WTC11 (cell line): ENCODE results near the gene GASK1A. TPM values are rescaled to one million over a fixed set of nuclear protein-coding genes. Genes with fewer than 3 reads are reported as not detected.

Source experiments
- ATAC-seq: fragments of 200-7000 bp; cut with Tn5 transposase; 2 replicates; pipeline ENCODE4 v1.10.0; 2021; ENCODE audit warnings: mild to moderate bottlenecking, moderate library complexity
- CTCF ChIA-PET: fragments of 300-600 bp; sonication (Branson Sonifier 250); formaldehyde crosslinking; loops from one replicate; lab custom pipeline; 2021; ENCODE audit warnings: antibody characterized with exemption; lab: Charles Lee
- POLR2A ChIA-PET: fragments of 350-600 bp; sonication (Branson Sonifier 250); formaldehyde crosslinking; loops from one replicate; lab custom pipeline; 2021; ENCODE audit warnings: antibody characterized with exemption; lab: Charles Lee
- DNase-seq: peaks from one replicate; pipeline ENCODE4 v3.0.0; 2021; ENCODE audit warnings: low spot score
- H3K27ac Mint-ChIP-seq: 2 replicates; pipeline ENCODE4 v1.8.0; 2021; ENCODE audit warnings: mixed read lengths
- H3K27me3 Mint-ChIP-seq: 2 replicates; pipeline ENCODE4 v1.8.0; 2021; ENCODE audit warnings: low read depth, mild to moderate bottlenecking, moderate library complexity, mixed read lengths
- H3K36me3 Mint-ChIP-seq: 2 replicates; pipeline ENCODE4 v1.8.0; 2021; ENCODE audit warnings: mixed read lengths
- H3K4me1 Mint-ChIP-seq: 2 replicates; pipeline ENCODE4 v1.8.0; 2022; ENCODE audit warnings: mixed read lengths
- H3K4me3 Mint-ChIP-seq: 2 replicates; pipeline ENCODE4 v1.8.0; 2021; ENCODE audit warnings: mild to moderate bottlenecking, moderate library complexity, mixed read lengths
- H3K9me3 Mint-ChIP-seq: 2 replicates; pipeline ENCODE4 v1.8.0; 2021; ENCODE audit warnings: mixed read lengths
- GABPB1 ChIP-seq: sonication (generic); formaldehyde crosslinking; IDR thresholded peaks from 2 replicates; pipeline ENCODE4 v1.8.1; 2023; ENCODE audit warnings: mild to moderate bottlenecking, missing genetic modification reagents
- JAZF1 ChIP-seq: fragments of 250-450 bp; sonication (Bioruptor Pico); IDR thresholded peaks from 2 replicates; pipeline ENCODE4 v1.9.0; 2021; ENCODE audit warnings: moderate library complexity, mild to moderate bottlenecking, inconsistent platforms
- NFE2L1 ChIP-seq: sonication (generic); formaldehyde crosslinking; IDR thresholded peaks from 2 replicates; pipeline ENCODE4 v1.8.1; 2023; ENCODE audit warnings: missing genetic modification reagents
- NR1H2 ChIP-seq: sonication (generic); formaldehyde crosslinking; IDR thresholded peaks from 2 replicates; pipeline ENCODE4 v1.9.0; 2021; ENCODE audit warnings: mild to moderate bottlenecking, moderate library complexity, missing genetic modification reagents
- RELA ChIP-seq: sonication (generic); formaldehyde crosslinking; IDR thresholded peaks from 2 replicates; pipeline ENCODE4 v1.8.1; 2022; ENCODE audit warnings: missing genetic modification reagents, mild to moderate bottlenecking, borderline replicate concordance
- ZNF138 ChIP-seq: sonication (generic); formaldehyde crosslinking; conservative IDR thresholded peaks from 2 replicates; pipeline ENCODE4 v1.8.1; 2022; ENCODE audit warnings: mild to moderate bottlenecking, moderate library complexity, missing genetic modification reagents
- ZNF219 ChIP-seq: sonication (generic); formaldehyde crosslinking; IDR thresholded peaks from 2 replicates; pipeline ENCODE4 v1.8.0; 2023; ENCODE audit warnings: missing genetic modification reagents, mild to moderate bottlenecking, borderline replicate concordance
- ZNF423 ChIP-seq: fragments of 250-450 bp; sonication (Bioruptor Pico); IDR thresholded peaks from 2 replicates; pipeline ENCODE4 v2.1.2; 2022; ENCODE audit warnings: mild to moderate bottlenecking, moderate library complexity
- total RNA-seq: library from RNA; stranded (reverse); gene quantifications from 3 replicates; pipeline ENCODE4 v1.2.3, GENCODE V29; 2021
- TF ChIP-seq, protein P1 (sequence below): fragments of 250-450 bp; sonication (Bioruptor Pico); IDR thresholded peaks from 2 replicates; pipeline ENCODE4 v2.1.2; 2022; ENCODE audit warnings: mild to moderate bottlenecking, moderate library complexity
- TF ChIP-seq, protein P2 (sequence below): sonication (generic); formaldehyde crosslinking; conservative IDR thresholded peaks from 2 replicates; pipeline ENCODE4 v1.8.1; 2023; ENCODE audit warnings: mild to moderate bottlenecking, low read depth, missing genetic modification reagents, moderate library complexity
- TF ChIP-seq, protein P3 (sequence below): sonication (generic); formaldehyde crosslinking; IDR thresholded peaks from 2 replicates; pipeline ENCODE4 v1.8.0; 2023; ENCODE audit warnings: mild to moderate bottlenecking, missing genetic modification reagents
- TF ChIP-seq, protein P4 (sequence below): fragments of 250-450 bp; sonication (Bioruptor Pico); conservative IDR thresholded peaks from 2 replicates; pipeline ENCODE4 v1.9.0; 2021; ENCODE audit warnings: mild to moderate bottlenecking
- TF ChIP-seq, protein P5 (sequence below): fragments of 200-600 bp; IDR thresholded peaks from 2 replicates; pipeline ENCODE4 v1.8.0; 2022; ENCODE audit warnings: antibody characterized with exemption
- TF ChIP-seq, protein P6 (sequence below): sonication (generic); formaldehyde crosslinking; IDR thresholded peaks from 2 replicates; pipeline ENCODE4 v1.8.0; 2023; ENCODE audit warnings: missing genetic modification reagents
- TF ChIP-seq, protein P7 (sequence below): sonication (generic); formaldehyde crosslinking; IDR thresholded peaks from 2 replicates; pipeline ENCODE4 v1.8.1; 2022; ENCODE audit warnings: mild to moderate bottlenecking, missing genetic modification reagents, moderate library complexity, borderline replicate concordance

The GASK1A gene
- total RNA-seq, 1 experiment from 2014 or later = 9.6 TPM

DNA sequence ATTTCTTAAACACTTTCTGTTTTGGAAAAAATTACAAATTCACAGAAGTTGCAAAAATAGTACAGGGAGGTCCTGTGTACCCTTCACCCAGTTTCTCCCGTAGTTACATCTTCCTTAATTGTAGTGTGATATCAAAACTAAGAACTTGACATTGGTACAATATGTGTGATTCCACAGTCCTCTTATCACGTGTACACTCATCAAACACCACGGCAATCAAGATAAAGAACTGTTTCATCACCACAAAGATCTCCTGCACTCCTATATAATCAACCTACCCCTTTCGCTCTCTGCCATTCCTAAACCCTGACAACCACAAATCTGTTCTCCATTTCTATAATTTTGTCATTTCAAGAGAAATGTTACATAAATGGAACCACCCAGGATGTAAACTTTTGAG is 95.4 kb downstream of the GASK1A start (continued):
- TF ChIP-seq NR1H2 (CRISPR knock-in tag) (no peak), GABPB1 (no peak)
- TF ChIP-seq, protein P1, sequence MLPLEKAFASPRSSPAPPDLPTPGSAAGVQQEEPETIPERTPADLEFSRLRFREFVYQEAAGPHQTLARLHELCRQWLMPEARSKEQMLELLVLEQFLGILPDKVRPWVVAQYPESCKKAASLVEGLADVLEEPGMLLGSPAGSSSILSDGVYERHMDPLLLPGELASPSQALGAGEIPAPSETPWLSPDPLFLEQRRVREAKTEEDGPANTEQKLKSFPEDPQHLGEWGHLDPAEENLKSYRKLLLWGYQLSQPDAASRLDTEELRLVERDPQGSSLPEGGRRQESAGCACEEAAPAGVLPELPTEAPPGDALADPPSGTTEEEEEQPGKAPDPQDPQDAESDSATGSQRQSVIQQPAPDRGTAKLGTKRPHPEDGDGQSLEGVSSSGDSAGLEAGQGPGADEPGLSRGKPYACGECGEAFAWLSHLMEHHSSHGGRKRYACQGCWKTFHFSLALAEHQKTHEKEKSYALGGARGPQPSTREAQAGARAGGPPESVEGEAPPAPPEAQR = no peak
- TF ChIP-seq, protein P2, sequence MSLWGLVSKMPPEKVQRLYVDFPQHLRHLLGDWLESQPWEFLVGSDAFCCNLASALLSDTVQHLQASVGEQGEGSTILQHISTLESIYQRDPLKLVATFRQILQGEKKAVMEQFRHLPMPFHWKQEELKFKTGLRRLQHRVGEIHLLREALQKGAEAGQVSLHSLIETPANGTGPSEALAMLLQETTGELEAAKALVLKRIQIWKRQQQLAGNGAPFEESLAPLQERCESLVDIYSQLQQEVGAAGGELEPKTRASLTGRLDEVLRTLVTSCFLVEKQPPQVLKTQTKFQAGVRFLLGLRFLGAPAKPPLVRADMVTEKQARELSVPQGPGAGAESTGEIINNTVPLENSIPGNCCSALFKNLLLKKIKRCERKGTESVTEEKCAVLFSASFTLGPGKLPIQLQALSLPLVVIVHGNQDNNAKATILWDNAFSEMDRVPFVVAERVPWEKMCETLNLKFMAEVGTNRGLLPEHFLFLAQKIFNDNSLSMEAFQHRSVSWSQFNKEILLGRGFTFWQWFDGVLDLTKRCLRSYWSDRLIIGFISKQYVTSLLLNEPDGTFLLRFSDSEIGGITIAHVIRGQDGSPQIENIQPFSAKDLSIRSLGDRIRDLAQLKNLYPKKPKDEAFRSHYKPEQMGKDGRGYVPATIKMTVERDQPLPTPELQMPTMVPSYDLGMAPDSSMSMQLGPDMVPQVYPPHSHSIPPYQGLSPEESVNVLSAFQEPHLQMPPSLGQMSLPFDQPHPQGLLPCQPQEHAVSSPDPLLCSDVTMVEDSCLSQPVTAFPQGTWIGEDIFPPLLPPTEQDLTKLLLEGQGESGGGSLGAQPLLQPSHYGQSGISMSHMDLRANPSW = no peak

DNA sequence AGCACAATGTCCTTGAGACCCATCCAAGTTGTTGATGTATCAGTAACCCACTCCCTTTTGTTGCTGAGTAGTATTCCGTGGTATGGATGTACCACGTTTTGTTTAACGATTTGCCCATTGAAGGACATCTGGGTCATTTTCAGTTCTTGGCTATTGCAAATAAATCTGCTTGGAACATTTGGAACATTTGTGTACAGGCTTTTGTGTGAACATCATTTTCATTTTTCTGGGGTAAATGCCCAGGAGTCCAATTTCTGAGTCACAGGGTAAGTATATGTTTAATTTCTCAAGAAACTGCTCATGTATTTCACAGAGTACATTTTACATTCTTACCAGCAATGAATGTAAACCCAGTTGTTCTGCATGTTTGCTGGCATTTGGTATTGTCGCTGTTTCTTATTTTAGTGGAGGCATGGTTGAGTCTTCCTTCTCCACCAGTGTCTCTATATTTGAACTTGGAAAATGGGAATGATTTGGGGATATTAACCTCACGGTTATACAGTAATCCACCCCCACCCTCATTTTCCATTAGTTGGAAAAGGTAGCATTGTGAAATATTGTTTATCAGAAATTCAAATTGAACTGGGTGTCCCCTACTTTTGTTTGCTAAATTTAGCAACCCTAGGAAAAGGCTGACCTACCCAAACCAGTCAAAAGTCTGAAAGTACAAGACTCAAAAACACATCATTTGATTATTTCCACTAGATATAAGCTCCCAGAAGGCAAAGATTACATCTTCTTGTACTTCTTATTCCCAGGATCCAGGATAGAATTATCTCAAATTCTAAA is 96.0 kb downstream of the GASK1A start:
- Mint-ChIP-seq H3K27me3 (no peaks in the 10 kb centered on the region; the same call in 1 of the 2 replicates), H3K4me1 (no peaks in the 10 kb centered on the region), H3K36me3 (peaks cover 12% of the 10 kb centered on the region)
- DNase-seq (no peak), ATAC-seq (no peak)
- no peak for TF ChIP-seq NFE2L1 (CRISPR knock-in tag)
- TF ChIP-seq, protein P3, sequence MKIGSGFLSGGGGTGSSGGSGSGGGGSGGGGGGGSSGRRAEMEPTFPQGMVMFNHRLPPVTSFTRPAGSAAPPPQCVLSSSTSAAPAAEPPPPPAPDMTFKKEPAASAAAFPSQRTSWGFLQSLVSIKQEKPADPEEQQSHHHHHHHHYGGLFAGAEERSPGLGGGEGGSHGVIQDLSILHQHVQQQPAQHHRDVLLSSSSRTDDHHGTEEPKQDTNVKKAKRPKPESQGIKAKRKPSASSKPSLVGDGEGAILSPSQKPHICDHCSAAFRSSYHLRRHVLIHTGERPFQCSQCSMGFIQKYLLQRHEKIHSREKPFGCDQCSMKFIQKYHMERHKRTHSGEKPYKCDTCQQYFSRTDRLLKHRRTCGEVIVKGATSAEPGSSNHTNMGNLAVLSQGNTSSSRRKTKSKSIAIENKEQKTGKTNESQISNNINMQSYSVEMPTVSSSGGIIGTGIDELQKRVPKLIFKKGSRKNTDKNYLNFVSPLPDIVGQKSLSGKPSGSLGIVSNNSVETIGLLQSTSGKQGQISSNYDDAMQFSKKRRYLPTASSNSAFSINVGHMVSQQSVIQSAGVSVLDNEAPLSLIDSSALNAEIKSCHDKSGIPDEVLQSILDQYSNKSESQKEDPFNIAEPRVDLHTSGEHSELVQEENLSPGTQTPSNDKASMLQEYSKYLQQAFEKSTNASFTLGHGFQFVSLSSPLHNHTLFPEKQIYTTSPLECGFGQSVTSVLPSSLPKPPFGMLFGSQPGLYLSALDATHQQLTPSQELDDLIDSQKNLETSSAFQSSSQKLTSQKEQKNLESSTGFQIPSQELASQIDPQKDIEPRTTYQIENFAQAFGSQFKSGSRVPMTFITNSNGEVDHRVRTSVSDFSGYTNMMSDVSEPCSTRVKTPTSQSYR = no peak
- TF ChIP-seq ZNF219 = no peak
- TF ChIP-seq, all 79 proteins: peak for 0
- POLR2A ChIA-PET = no interaction called here
- H3K27ac Mint-ChIP-seq = no peak overlapping the region
- CTCF ChIA-PET = no interaction called here
- H3K4me3 Mint-ChIP-seq = no peak overlapping the region
- H3K9me3 Mint-ChIP-seq = peaks cover 3% of the 10 kb centered on the region; the same call in 1 of the 2 replicates

DNA sequence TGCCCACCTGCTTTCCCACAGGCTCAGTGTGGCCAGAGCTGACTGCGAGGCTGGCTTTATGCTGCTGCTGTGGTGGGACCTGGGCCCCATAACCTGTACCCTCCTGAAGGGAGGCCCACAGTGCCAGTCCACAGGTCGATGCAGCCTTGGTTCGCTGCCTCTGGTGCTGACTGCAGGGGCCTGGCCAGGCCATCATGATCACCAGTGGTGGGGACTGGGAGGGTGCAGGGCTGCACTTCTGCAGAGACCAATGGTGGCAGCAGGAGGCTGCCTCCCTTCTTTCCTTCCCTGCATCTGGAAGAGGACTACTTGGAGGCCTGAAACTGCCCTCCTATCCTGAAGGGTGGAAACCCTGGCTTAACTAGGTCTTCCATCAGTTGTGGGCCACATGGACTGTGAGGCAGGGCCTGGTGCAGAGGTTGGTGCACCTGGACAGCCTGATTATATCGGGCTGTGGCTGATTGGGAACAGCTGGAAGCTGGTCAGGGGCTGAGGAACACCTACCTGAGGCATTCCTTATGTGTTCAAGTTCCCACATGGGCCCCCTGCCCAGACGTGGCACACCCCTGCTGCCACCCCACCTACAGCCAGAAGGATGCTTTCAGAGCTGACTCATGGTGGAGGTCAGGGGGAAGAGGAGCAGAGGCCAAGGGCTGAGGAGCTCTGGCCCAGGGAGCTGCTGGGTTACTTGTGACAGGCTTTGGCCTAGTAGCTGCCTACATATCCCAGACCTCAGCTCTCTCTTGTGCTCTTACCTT is 97.0 kb downstream of the GASK1A start:
- TF ChIP-seq, protein P4, sequence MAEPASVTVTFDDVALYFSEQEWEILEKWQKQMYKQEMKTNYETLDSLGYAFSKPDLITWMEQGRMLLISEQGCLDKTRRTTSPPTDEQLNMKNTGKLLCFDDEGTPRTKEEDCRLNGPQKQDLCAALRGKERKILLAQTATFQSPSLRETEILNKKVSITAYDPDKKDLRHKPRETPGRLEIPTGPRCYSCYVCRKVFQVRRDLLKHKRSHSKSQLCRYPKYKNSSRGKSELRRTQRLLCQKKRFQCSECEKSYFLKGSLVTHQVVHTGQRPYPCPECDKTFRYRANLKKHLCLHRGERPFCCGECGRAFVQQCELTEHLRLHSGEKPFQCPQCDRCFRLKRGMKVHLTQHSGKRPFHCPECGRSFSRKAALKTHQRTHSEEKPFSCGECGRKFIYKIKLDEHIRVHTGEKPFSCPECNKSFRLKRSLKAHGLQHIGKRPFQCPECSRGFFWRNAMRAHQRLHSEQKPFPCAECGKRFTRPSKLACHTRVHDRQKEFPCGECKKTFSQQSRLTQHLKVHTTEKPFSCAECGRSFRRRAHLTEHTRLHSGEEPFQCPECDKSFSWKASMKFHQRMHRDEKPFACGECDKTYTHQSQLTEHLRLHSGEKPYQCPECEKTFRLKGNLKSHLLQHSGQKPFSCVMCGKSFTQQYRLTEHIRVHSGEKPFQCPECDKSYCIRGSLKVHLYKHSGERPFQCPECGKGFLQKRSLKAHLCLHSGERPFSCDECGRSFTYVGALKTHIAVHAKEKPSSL (CRISPR knock-in tag) = no peak
- H3K4me1 Mint-ChIP-seq = no peaks in the 10 kb centered on the region
- H3K36me3 Mint-ChIP-seq = peaks cover 22% of the 10 kb centered on the region
- H3K27me3 Mint-ChIP-seq = no peaks in the 10 kb centered on the region; the same call in 1 of the 2 replicates
- ChIA-PET CTCF (no interaction called here), POLR2A (no interaction called here)
- no peak overlapping the region for H3K27ac Mint-ChIP-seq
- H3K9me3 Mint-ChIP-seq = peaks cover 8% of the 10 kb centered on the region
- no peak for DNase-seq
- no peak overlapping the region for H3K4me3 Mint-ChIP-seq
- ATAC-seq = no peak

DNA sequence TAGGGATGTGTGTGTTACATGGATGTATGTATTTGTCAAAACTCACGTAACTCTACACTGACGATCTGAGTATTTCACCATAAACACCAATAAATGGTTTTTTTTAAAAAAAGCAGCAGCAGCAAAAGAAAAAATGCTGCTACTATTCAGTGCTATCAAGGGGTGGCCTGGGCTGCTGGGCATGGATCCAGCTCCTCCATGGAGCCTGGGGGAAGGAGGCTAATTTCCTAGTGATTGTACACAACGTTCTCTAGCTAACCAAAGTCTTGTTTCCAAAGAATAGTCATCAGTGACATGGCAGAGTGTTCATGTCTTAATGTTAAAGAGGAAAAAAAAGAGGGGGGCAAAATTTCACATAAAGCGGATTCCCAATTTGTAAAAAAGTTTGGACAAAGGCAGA is 97.7 kb downstream of the GASK1A start:
- Mint-ChIP-seq H3K27ac (no peak overlapping the region), H3K36me3 (peaks cover 30% of the 10 kb centered on the region), H3K4me1 (no peaks in the 10 kb centered on the region), H3K27me3 (no peaks in the 10 kb centered on the region; the same call in 1 of the 2 replicates), H3K9me3 (peaks cover 15% of the 10 kb centered on the region), H3K4me3 (no peak overlapping the region)
- ChIA-PET CTCF (no interaction called here), POLR2A (no interaction called here)
- no peak for DNase-seq
- no peak for ATAC-seq
- TF ChIP-seq, protein P5, sequence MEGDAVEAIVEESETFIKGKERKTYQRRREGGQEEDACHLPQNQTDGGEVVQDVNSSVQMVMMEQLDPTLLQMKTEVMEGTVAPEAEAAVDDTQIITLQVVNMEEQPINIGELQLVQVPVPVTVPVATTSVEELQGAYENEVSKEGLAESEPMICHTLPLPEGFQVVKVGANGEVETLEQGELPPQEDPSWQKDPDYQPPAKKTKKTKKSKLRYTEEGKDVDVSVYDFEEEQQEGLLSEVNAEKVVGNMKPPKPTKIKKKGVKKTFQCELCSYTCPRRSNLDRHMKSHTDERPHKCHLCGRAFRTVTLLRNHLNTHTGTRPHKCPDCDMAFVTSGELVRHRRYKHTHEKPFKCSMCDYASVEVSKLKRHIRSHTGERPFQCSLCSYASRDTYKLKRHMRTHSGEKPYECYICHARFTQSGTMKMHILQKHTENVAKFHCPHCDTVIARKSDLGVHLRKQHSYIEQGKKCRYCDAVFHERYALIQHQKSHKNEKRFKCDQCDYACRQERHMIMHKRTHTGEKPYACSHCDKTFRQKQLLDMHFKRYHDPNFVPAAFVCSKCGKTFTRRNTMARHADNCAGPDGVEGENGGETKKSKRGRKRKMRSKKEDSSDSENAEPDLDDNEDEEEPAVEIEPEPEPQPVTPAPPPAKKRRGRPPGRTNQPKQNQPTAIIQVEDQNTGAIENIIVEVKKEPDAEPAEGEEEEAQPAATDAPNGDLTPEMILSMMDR = no peak
- TF ChIP-seq RELA (CRISPR knock-in tag) (no peak), JAZF1 (CRISPR knock-in tag) (no peak), ZNF423 (no peak), ZNF138 (CRISPR knock-in tag) (no peak)
- TF ChIP-seq, protein P6, sequence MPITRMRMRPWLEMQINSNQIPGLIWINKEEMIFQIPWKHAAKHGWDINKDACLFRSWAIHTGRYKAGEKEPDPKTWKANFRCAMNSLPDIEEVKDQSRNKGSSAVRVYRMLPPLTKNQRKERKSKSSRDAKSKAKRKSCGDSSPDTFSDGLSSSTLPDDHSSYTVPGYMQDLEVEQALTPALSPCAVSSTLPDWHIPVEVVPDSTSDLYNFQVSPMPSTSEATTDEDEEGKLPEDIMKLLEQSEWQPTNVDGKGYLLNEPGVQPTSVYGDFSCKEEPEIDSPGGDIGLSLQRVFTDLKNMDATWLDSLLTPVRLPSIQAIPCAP = no peak
- TF ChIP-seq, protein P7, sequence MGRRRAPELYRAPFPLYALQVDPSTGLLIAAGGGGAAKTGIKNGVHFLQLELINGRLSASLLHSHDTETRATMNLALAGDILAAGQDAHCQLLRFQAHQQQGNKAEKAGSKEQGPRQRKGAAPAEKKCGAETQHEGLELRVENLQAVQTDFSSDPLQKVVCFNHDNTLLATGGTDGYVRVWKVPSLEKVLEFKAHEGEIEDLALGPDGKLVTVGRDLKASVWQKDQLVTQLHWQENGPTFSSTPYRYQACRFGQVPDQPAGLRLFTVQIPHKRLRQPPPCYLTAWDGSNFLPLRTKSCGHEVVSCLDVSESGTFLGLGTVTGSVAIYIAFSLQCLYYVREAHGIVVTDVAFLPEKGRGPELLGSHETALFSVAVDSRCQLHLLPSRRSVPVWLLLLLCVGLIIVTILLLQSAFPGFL (CRISPR knock-in tag) = no peak
